HG03354 (cell line): ENCODE results near the gene HIVEP3.
"Not testable (repeated sequence)": the region's sequence is repeated elsewhere in the genome, so short reads cannot be mapped to it uniquely, and the experiment has no call there.

ENCODE experiments used
- ATAC-seq: cut with Tn5 transposase; IDR thresholded peaks from one replicate; pipeline ENCODE4 v1.9.1; 2021; ENCODE audit warnings: mild to moderate bottlenecking; ENCODE audit not compliant: unreplicated experiment, poor library complexity, severe bottlenecking

The HIVEP3 gene

DNA sequence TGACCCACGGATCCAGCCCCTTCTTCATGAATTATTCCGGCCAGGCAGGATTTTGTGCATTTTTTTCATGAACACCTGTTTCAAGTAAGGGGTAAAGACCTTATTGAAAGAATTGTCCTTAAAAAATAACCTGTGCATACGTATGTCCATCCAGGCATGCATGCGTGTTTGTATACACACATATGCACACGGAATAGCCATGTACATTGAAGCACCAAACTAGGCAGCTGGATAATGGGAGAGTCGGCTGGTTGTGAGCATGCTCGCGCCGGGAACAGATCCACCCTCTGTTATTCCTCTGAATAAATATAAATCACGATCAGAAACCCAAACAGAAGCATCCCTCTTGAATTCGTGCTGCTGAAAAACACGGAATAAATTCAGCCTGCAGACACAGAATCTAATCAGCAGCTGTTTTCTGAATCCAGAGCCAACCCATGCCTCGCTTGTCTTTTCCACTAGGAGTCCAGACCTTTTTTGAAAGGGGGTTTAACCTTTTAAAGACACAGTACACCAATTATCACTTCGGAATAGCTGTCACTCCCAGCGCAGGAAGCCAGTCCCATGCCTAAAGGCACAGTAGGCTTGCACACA is at the start of gene HIVEP3:
HIVEP3 (minus strand) TSS at position 473 of the 594 bp plus-strand sequence.
- no peak for ATAC-seq

DNA sequence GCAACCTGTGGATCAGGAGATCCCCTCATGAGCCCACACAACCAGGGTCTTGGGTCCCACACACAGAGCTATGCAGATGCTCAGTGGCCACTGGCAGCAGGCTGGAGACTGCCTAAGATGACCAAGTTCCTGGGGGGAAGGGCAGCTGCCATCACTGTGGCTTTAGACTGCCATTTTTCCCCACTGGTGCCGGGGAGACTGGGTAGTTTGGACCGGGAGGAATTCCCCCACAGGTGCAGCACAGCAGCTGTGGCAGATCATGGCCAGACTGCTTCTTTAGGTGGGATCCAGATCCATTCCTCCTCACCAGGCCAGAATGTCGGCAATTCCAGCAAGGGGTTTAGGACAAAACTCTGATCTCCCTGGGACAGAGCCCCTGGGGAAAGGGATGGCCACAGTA is 45.7 kb upstream of the HIVEP3 start:
- no peak for ATAC-seq

GRCh38 chr1:41963636-41964035 is 44.9 kb upstream of the HIVEP3 start:
- no peak for ATAC-seq

DNA sequence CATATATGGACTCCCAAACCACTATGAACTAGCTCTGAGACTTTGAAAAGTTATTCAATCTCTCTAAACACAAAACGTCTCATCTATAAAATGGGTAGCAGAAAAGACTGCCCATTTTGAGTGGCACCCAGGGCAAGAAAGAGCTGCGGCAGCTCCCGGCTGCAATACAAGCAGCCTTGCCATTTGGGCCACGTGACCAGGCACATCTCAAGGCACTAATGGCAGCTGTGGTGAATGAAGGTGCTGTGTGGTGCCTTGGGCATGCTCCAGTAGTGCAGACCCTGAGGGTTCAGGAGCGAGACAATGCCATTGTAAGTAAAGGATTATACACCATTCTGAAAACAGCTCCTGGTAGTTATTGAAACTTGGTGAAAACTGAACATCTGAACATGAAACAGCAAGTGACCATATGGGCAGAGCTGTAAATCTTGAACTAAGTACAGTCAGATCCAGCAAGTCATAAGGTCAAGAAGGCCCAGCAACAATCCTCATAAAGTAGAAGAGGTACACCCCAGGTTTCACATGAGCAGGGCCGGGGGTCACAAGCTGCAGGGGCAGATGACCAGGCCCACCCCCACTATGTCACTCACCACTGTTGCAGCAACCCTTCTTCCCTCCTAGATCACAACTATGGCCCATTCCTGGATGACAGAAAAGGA is 39.4 kb upstream of the HIVEP3 start:
- ATAC-seq: no peak

DNA sequence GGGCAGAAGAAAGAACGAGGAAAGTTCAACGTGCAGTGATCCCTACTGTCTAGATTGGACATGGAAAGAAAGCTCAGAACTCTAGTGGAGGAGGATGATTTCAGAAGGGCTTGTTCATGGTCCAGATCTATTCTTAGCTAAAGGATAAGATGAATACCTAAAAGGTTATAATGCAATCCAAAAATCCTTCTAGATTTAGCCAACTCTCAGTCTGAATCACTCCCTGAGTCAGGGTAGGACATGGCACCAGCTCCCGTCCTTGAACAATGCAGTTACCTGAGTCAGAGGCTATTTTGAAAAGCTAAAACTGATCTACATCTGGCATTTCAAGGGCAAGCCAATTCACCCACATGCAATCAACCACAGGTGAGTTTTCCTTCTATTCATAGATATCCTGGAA is 38.8 kb upstream of the HIVEP3 start:
- ATAC-seq: no peak

DNA sequence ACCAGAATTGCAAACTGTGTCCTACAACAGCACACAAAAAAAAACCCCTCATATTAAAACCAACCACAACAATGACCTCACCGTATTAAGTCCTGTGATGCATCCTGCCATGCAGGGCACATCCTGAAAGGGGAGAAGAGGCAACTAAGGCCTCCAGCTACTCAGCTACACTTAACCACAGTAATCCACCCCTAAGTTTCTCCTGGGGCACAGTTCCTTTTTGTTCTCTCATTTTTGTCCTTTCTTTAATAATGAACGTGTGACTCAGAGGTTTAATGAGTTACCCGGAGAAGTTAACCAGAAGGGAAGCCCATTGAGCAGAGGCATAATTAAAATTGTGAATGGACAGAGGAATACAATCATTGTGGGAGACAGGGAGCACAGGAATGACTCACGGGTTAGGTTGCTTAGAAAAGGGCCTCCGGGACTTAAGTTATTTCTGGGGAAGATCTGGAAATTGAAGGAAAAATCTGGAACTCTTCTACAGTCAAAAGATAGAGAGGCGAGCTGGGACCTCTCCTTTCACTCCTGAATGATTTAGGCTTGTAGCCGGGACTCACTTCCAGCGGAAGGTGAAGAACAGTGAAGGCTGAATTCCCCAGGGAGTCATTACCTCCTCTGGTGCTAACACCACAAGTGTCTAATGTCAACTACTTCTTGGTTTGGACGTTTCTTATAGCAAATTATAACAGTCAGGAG is 36.9 kb upstream of the HIVEP3 start:
- peak; percentile 88 for ATAC-seq

- ATAC-seq: no peak
These were observed 35.8 kb upstream of the HIVEP3 start for GRCh38 chr1:41954533-41954944.

- no peak for ATAC-seq
These were observed 34.6 kb upstream of the HIVEP3 start for GRCh38 chr1:41953291-41953690.

DNA sequence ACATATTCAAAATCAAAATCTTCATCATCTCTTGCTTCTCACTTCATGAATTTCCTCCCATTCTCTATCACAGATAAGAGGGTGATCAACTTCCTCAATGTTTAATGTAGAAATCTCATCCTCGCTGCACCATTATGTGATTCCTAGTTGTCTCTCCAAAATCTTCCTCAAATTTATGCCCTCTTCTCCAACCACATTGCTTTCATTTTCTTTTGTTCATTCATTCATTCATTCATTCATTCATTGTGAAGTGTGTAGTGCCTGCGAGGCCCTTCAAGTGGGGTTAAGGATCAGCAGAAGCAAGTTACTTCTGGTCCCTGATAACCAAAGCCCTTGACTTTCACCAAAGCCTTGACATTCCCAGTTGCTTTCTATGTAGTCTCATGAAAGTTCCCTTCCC is 33.5 kb upstream of the HIVEP3 start:
- ATAC-seq: no peak

- not testable (repeated sequence) for ATAC-seq
These were observed 32.8 kb upstream of the HIVEP3 start for GRCh38 chr1:41951492-41951891.

DNA sequence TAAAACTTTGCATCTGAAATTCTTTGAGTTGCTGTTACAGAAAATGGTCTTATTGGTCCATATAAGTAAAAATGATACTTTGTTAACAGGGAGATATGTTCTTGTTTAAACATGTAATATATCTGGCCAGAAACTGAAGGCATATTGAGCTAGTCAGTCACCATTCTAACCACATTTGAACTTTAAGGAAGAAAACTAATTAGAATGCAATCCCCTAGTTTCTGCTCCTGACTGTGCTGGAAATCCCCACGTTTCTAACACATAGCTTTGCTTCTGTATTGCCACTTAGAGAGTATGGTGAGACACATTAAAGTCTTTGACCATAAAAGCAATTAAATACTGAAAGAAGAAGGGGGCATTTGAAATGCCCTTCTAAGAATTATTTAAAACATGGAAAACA is 32.1 kb upstream of the HIVEP3 start:
- ATAC-seq: no peak

DNA sequence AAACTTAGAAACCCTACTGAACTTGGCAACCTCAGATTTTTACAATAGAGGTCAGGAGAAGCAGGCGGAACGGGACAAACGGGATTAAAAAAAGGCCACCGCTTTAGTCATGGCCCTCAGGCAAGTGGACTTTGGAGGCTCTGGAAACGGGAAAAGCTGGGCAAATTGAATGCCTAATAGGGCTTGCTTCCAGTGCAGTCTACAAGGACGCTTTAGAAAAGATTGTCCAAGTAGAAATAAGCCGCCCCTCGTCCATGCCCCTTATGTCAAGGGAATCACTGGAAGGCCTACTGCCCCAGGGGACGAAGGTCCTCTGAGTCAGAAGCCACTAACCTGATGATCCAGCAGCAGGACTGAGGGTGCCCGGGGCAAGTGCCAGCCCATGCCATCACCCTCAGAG is 27.2 kb upstream of the HIVEP3 start:
- not testable (repeated sequence) for ATAC-seq

DNA sequence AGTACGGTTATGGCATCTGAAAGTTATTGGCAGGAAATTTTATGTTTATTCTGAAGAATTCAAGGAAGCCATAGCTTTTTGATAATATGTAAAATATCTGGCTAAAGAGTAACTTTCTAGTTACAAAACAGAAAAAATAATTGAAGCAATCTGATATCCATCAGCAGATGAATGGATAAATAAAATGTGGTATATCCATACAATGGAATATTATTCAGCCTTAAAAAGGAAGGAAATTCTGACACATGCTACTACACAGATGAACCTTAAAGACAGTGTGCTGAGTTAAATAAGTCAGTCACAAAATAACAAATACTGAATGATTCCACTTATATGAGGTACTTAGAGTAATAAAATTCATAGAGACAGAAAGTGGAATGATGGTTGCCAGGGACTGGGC is 25.0 kb upstream of the HIVEP3 start:
- ATAC-seq: no peak

GRCh38 chr1:41942278-41942677 is 23.6 kb upstream of the HIVEP3 start:
- no peak for ATAC-seq

GRCh38 chr1:41941381-41941780 is 22.7 kb upstream of the HIVEP3 start:
- ATAC-seq: no peak

- no peak for ATAC-seq
These were observed 20.5 kb upstream of the HIVEP3 start for GRCh38 chr1:41939194-41939593.

- ATAC-seq: no peak
These were observed 17.4 kb upstream of the HIVEP3 start for GRCh38 chr1:41936107-41936506.

DNA sequence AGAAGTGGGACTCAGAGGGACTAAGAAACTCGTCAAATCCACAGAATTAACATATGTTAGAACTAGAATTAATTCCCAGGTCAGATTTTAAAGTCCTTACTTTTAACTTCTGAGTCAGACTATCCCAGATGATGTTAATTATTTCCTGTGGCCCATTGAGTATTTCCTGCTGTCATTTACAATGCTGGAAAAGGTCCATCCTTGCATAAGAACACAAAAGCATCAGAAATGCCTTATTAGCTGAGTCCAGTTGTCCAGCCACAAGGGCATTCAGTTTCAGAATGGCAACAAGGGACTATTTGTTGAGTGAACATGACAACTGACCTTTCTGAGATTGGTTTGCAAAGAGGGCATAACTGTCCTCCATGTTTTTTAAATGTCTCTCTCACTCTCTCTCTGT is 16.5 kb upstream of the HIVEP3 start:
- ATAC-seq: no peak

GRCh38 chr1:41933106-41933505 is 14.4 kb upstream of the HIVEP3 start:
- ATAC-seq: no peak

DNA sequence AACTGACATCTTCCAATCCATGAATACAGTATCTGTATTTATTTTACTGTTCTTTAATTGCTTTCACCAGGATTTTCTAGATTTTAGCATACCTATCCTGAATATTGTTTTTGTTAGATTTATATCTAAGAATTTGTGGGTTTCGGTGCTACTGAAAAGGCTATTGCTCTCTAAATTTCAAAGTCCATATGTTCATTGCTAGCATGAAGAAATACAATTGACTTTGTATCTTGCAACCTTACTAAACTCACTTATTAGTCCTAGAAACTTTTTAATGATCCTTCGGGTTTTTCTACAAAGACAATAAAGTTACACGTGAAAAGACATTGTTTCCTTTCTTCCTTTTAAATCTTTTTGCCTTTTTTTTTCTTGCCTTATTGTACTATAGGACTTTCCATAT is 12.9 kb upstream of the HIVEP3 start:
- ATAC-seq: no peak

DNA sequence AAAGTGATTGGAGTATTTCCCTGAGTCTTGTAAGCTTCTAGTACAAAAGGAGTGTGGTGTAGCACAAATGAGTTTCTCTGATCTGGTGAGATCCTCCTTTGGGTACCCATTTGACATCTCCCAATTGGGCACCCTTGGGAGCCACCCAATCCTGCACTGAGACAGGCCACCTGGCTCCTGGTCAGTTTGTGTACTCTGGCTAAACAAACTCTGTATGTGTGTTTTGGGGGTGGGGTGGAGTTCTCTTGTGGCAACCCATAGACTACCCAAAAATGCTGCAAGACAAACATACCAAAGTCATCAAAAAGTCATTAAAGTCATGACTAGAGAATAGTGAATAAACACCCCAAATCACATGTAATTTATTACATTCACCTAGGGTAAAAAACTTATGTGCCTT is 8.4 kb upstream of the HIVEP3 start:
- ATAC-seq: no peak
